ENCODE results near the gene CRY2.
"Not testable (repeated sequence)": the region's sequence is repeated elsewhere in the genome, so short reads cannot be mapped to it uniquely, and the experiment has no call there.

CRY2 gene

DNA sequence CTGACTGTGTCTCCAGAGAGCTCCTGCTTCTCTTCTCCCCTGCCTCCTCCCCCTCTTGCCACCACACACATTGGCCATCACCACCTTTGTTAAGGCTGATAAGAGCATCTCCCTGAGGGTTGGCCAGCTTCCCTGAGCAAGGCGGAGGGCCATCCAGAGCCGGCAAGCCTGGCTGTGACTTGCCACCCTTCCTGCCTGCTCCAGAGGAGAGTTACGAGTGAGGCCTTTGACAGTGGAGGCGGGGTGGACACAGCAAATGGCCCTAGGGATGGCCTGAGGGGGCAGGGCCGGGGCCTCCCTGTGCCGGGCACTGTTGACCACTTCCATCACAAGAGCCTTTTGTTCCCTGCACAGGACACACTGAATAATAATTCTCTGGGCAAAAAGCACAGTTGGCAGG is 54.4 kb downstream of the CRY2 start:
- Mint-ChIP-seq H3K4me1 (peaks cover 10% of the 10 kb centered on the region), H3K9me3 (no peaks in the 10 kb centered on the region), H3K36me3 (ENCODE audit: low read depth) (no peaks in the 10 kb centered on the region), H3K27ac (no peak overlapping the region), H3K4me3 (no peak overlapping the region), H3K27me3 (peaks cover 14% of the 10 kb centered on the region)
- DNase-seq, result no peak
- ATAC-seq, result no peak

DNA sequence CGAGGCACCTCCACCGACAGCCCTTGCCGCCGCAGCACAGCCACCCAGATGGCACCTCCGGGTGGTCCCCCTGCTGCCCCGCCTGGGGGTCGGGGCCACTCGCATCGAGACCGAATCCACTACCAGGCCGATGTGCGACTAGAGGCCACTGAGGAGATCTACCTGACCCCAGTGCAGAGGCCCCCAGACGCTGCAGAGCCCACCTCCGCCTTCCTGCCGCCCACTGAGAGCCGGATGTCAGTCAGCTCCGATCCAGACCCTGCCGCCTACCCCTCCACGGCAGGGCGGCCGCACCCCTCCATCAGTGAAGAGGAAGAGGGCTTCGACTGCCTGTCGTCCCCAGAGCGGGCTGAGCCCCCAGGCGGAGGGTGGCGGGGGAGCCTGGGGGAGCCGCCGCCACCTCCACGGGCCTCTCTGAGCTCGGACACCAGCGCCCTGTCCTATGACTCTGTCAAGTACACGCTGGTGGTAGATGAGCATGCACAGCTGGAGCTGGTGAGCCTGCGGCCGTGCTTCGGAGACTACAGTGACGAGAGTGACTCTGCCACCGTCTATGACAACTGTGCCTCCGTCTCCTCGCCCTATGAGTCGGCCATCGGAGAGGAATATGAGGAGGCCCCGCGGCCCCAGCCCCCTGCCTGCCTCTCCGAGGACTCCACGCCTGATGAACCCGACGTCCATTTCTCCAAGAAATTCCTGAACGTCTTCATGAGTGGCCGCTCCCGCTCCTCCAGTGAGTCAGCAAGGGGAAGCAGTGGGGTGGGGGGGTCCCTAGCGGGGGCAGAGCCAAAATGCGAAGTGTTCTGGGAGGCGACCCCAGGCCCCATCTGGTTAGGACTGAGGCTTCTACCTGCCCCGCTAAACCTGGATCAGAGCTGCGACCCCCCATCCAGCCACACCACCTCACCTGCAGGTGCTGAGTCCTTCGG is 55.4 kb downstream of the CRY2 start:
- peaks cover 14% of the 10 kb centered on the region for H3K27me3 Mint-ChIP-seq
- no peak for DNase-seq
- no peaks in the 10 kb centered on the region for H3K9me3 Mint-ChIP-seq
- no peak overlapping the region for H3K4me3 Mint-ChIP-seq
- H3K36me3 Mint-ChIP-seq (ENCODE audit: low read depth), result no peaks in the 10 kb centered on the region
- no peak for ATAC-seq
- peaks cover 10% of the 10 kb centered on the region for H3K4me1 Mint-ChIP-seq
- H3K27ac Mint-ChIP-seq, result no peak overlapping the region

DNA sequence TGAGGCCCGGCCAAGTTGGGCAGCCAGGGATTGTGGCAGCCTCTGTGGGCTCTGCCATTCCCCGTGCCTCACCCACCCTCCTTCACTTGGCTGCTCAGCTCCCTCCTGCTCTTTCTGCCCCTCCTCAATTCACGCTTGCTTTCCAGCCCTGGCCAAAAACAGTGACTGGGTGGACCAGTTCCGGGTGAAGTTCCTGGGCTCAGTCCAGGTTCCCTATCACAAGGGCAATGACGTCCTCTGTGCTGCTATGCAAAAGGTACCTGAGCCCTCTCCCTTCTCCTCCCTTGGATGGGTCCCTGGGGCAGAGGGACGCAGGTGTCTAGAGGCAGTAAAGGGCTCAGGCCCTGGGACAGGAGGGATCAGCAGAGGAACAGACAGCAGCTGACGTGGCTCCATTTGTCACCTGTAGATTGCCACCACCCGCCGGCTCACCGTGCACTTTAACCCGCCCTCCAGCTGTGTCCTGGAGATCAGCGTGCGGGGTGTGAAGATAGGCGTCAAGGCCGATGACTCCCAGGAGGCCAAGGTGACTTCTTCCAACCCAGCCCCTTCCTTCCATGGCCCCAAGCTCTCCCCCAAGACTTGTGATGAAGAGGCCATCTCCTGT is 57.1 kb downstream of the CRY2 start:
- Mint-ChIP-seq H3K9me3 (no peaks in the 10 kb centered on the region), H3K27me3 (peaks cover 7% of the 10 kb centered on the region), H3K4me1 (peaks cover 7% of the 10 kb centered on the region), H3K4me3 (no peak overlapping the region), H3K27ac (no peak overlapping the region), H3K36me3 (ENCODE audit: low read depth) (no peaks in the 10 kb centered on the region)
- DNase-seq (no peak), ATAC-seq (no peak)

DNA sequence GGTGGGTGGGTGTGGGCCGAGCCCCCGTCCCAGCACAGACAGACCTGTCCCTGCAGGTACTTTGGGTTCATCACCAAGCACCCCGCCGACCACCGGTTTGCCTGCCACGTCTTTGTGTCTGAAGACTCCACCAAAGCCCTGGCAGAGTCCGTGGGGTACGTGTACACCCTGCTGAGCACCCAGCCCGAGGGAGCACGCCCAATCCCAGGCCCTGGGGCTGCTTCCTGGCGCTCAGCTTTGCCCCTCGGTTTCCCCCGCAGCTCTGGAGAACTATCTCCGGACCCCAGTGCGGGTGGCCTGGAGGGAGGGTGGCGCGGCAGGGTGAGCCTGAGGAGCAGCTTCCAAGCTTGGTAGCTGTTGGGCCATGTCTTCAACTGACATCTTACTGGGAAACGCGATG is 57.8 kb downstream of the CRY2 start:
- no peaks in the 10 kb centered on the region for H3K36me3 Mint-ChIP-seq (ENCODE audit: low read depth)
- peaks cover 7% of the 10 kb centered on the region for H3K4me1 Mint-ChIP-seq
- no peak overlapping the region for H3K27ac Mint-ChIP-seq
- no peak for DNase-seq
- H3K4me3 Mint-ChIP-seq, result no peak overlapping the region
- H3K27me3 Mint-ChIP-seq, result peaks cover 7% of the 10 kb centered on the region
- ATAC-seq, result no peak
- H3K9me3 Mint-ChIP-seq, result no peaks in the 10 kb centered on the region

DNA sequence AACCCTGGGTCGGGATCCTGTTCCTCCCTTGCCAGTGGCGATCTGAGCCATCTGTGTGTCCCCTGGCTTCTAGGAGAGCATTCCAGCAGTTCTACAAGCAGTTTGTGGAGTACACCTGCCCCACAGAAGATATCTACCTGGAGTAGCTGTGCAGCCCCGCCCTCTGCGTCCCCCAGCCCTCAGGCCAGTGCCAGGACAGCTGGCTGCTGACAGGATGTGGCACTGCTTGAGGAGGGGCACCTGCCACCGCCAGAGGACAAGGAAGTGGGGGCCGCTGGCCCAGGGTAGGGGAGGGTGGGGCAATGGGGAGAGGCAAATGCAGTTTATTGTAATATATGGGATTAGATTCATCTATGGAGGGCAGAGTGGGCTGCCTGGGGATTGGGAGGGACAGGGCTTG is 58.3 kb downstream of the CRY2 start:
- not testable (repeated sequence) for H3K27me3 Mint-ChIP-seq, H3K27ac Mint-ChIP-seq, ATAC-seq

DNA sequence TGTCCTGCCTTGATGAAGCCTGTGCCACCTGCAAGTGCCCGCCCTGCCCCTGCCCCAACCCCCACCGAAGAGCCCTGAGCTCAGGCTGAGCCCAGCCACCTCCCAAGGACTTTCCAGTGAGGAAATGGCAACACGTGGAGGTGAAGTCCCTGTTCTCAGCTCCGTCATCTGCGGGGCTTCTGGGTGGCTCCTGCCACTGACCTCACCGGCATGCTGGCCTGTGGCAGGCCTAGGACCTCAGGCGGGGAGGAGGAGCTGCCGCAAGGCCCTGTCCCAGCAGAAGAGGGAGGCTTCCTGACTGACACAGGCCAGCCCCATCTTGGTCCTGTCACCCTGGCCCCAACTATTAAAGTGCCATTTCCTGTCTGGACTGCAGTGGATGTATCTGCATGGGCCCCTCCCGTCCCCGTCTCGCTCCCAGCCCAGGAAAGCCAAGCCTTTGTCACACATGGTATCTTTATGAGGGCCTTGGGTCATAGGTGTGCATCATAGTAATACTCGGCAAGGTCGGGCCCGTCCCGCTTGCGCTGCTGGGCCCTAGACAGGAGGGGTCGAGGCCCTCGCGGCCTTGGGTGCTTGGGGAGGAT is 58.9 kb downstream of the CRY2 start:
- no peaks in the 10 kb centered on the region for H3K27me3 Mint-ChIP-seq
- DNase-seq (no peak), ATAC-seq (no peak)
- no peak overlapping the region for H3K27ac Mint-ChIP-seq
- no peaks in the 10 kb centered on the region for H3K9me3 Mint-ChIP-seq
- peaks cover 1% of the 10 kb centered on the region for H3K36me3 Mint-ChIP-seq (ENCODE audit: low read depth)
- H3K4me3 Mint-ChIP-seq, result no peak overlapping the region
- peaks cover 7% of the 10 kb centered on the region for H3K4me1 Mint-ChIP-seq

More for the DNA sequence above, 58.3 kb downstream of the CRY2 start:
- H3K36me3 Mint-ChIP-seq (ENCODE audit: low read depth); H3K4me1 Mint-ChIP-seq; H3K4me3 Mint-ChIP-seq; H3K9me3 Mint-ChIP-seq; DNase-seq: not testable (repeated sequence)

DNA sequence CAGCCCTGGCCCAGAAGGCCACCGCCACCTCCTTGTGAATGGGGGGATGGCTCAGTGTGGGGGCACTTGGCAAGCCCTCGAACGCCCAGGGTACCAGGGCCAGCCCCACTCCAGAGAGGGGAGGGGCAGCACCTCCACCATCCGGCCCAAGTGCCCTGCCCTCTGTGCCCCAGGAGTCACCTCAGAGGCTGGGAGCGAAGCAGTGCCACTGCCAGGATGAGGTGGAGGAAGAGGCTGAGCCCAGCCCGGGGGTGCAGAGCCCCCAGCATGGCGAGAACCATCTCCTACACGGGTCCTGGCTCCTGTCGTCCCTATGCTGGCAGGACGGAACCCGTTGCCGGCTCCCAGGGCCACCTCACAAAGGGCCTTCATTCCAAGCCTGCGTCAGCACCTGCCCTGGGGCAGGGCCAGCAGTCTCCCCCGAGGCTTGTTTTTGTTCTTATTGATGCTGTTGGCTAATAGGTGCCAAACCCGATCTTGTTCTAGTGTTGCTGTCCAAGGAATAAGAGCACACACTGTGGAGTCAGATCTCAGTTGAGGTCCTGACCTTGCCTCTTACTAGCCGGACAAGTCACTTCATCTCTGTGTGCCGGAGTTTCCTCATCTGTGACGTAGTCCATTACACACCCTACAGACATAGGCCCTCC is 59.8 kb downstream of the CRY2 start, which contains the start of gene FREY1:
FREY1 (minus strand) TSS at position 307 of the 647 bp plus-strand sequence; CDS start at position 281, 26 bp downstream.
- no peak for DNase-seq
- Mint-ChIP-seq H3K36me3 (ENCODE audit: low read depth) (peaks cover 5% of the 10 kb centered on the region), H3K27me3 (no peaks in the 10 kb centered on the region), H3K4me3 (no peak within 1 kb of the TSS), H3K9me3 (no peaks in the 10 kb centered on the region), H3K27ac (no peak within 1 kb of the TSS), H3K4me1 (peaks cover 7% of the 10 kb centered on the region)
- no peak for ATAC-seq

DNA sequence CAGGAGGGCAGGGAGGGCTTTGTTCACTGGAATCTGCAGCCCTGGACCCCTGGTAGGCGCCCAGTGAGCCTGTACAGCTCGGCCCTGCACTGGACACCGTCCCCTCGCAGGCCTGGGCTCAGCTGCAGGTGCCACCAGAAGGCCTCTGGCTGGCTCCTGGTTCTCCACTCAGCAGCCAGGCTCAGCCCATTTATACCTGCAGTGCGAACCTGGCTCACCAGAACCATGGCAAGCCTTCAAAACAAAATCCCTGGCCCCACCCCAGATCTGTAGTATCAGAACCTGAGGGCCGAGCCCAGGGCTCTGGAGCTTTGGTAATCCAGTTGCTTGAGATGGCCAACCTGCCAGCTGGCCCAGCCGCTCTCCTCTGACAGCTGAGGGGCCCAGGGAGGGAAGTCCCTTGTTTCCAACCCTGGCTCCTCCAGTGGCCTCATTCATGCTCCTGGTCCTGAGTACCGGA is 60.7 kb downstream of the CRY2 start:
- H3K4me1 Mint-ChIP-seq, result peaks cover 7% of the 10 kb centered on the region
- H3K36me3 Mint-ChIP-seq (ENCODE audit: low read depth), result peaks cover 5% of the 10 kb centered on the region
- DNase-seq (no peak), ATAC-seq (no peak)
- no peak overlapping the region for H3K4me3 Mint-ChIP-seq
- H3K27me3 Mint-ChIP-seq, result no peaks in the 10 kb centered on the region
- H3K27ac Mint-ChIP-seq, result no peak overlapping the region
- no peaks in the 10 kb centered on the region for H3K9me3 Mint-ChIP-seq

DNA sequence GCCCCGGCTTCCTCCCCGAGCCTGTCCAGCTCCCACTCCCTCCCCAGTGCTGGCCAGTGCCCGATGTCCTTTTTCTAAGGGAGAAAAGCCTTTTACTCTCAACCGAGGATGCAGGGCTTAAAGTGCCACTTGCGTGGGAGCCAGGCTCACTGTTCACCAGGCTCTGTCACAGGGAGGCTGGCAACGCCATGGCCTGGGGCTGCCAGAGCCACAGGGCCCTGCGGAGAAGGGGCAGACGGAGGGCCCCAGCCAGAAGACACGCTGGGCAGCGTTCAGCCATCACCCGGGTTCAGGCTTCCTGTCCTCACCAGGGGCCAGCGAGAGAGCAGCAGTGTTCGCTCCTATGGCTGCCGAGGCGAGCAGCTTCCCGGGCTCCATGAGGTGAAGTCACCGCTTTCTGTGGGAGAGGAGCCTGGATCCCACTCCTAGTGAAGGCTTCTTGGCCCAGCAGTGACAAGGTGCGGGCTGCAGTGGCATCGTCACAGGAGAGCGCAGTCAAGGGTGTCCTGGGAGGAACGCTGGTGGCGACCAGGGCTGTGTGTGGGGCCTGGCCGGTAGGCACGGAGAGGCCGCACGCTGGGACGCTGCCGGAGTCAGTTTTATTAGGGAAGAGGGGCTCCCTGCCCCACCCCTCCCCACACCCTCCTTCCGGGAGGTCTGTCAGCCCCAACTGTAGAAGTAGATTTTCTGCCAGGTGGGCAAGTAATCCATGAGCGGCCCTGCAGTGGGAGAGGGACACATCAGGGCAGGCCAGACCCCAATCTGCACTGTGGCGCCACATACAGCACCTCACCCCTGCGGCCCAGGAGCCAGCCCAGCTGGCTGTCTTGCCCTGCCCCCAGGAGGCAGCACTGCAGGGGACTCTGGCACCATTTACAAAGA is 62.6 kb downstream of the CRY2 start:
- Mint-ChIP-seq H3K27me3 (no peaks in the 10 kb centered on the region), H3K4me3 (no peak overlapping the region), H3K4me1 (peaks cover 9% of the 10 kb centered on the region), H3K36me3 (ENCODE audit: low read depth) (peaks cover 7% of the 10 kb centered on the region), H3K27ac (no peak overlapping the region), H3K9me3 (no peaks in the 10 kb centered on the region)
- ATAC-seq (no peak), DNase-seq (no peak)

DNA sequence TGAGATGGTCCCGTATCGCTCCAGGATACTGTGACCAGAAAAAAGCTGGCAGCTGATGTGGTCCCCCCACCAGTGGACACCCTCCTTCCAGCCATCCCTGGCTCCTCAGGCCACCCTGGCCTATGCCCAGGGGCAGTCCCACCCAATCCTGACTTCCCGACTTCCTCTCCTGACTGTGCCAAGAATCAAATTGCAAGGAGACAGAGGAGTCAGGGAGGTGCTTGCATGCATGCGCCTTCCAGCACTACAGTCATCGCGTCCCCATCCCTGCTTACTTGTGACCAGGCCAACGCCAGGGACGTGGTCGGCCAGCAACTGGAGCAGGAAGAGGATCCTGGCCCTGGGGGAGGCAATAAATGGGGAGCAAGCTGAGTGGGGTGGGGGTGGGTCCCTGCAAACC is 63.3 kb downstream of the CRY2 start:
- ATAC-seq, result no peak
- no peak overlapping the region for H3K27ac Mint-ChIP-seq
- no peak overlapping the region for H3K4me3 Mint-ChIP-seq
- DNase-seq, result no peak
- H3K27me3 Mint-ChIP-seq, result no peaks in the 10 kb centered on the region
- peaks cover 7% of the 10 kb centered on the region for H3K36me3 Mint-ChIP-seq (ENCODE audit: low read depth)
- H3K9me3 Mint-ChIP-seq, result no peaks in the 10 kb centered on the region
- H3K4me1 Mint-ChIP-seq, result peaks cover 8% of the 10 kb centered on the region

DNA sequence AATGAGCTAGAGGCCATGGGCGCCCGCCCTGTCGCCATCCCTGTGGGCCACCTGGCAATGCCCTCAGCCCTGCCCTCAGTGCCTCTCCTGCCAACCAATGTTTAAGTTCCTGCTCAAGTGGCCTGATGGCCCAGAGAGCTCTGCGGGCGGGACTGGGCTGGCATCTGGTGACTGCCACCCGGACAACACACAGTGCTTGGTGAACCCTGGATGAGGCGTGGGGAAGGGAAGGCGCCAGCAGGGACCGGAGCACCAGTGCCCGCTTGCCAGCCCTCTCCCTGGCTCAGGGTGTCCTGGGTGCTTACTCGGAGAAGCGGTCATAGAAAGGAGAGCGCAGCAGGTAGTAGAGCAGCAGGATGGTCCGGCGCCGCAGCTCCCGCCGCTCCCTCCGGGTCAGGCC is 66.2 kb downstream of the CRY2 start:
- peaks cover 22% of the 10 kb centered on the region for H3K4me1 Mint-ChIP-seq
- ATAC-seq, result no peak
- no peaks in the 10 kb centered on the region for H3K27me3 Mint-ChIP-seq
- H3K27ac Mint-ChIP-seq, result no peak overlapping the region
- peaks cover 12% of the 10 kb centered on the region for H3K36me3 Mint-ChIP-seq (ENCODE audit: low read depth)
- no peaks in the 10 kb centered on the region for H3K9me3 Mint-ChIP-seq
- DNase-seq, result no peak
- H3K4me3 Mint-ChIP-seq, result no peak overlapping the region

DNA sequence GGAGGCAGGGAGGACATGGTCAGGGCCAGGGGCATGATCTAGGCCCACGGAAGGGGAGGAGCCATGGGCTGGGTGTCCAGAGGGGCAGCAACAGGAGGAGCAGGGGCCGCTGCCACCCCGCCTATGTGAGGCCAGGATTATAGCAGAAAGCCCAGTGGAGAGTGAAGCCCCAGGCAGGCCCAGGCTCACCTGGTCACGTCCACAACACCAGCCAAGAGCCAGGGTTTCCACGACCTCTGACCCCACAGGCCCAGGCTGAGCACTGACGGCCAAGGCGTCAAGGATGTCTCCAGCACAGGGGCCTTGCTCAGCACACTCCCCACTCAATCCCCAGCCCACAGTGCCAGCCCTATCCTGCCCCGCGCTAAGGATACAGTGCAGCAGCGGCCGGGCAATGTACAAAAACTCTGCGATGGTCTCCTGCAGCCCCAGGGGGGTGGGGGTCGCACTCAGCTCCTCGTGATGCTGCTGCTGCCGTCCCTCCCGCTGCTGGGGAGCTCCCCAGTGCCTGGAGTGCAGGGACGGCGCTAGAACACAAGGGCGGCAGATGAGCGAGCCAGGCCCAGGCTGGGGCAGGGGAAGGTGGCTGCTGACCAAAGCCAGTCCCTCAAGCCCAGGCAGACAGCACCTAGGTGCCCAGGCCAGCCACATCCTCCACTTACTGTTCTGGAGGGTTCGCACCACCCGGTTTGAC is 66.8 kb downstream of the CRY2 start:
- H3K9me3 Mint-ChIP-seq, result no peaks in the 10 kb centered on the region
- H3K4me1 Mint-ChIP-seq, result peaks cover 28% of the 10 kb centered on the region
- H3K36me3 Mint-ChIP-seq (ENCODE audit: low read depth), result peaks cover 12% of the 10 kb centered on the region
- DNase-seq (no peak), ATAC-seq (no peak)
- no peaks in the 10 kb centered on the region for H3K27me3 Mint-ChIP-seq
- no peak overlapping the region for H3K27ac Mint-ChIP-seq
- H3K4me3 Mint-ChIP-seq, result no peak overlapping the region

DNA sequence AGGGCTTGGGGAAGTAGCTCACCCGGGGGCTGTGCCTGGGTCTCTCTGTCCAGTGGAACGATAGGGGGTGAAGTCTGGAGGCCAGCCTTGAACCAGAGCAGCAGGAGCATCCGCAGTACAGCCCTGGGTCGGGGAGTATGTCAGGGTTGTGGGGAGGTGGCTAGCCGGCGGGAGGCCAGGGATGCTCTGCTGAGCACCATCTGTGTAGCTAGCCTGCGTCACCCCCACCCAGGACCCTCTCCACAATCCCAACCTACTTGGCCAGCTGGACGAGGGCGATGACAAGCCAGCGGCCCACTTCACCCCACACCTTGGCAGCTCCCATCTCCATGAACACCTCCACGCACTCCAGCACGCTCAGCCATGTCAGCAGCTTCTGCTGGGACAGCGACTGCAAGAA is 68.2 kb downstream of the CRY2 start:
- Mint-ChIP-seq H3K27ac (no peak overlapping the region), H3K9me3 (no peaks in the 10 kb centered on the region), H3K4me1 (peaks cover 31% of the 10 kb centered on the region), H3K4me3 (no peak overlapping the region), H3K27me3 (no peaks in the 10 kb centered on the region), H3K36me3 (ENCODE audit: low read depth) (peaks cover 12% of the 10 kb centered on the region)
- no peak for DNase-seq
- ATAC-seq, result no peak

All from activated naive CD8-positive, alpha-beta T cell treated with anti-CD3 and anti-CD28 coated beads, Interleukin-2, amount 50 U/mL, for 24 hours (primary cell).